Smooth muscle cell (in vitro differentiated cells): ENCODE data around the gene CCDC57. TPM values are rescaled to one million over a fixed set of nuclear protein-coding genes. Genes with fewer than 3 reads are reported as not detected.

ENCODE experiments used
- DNase-seq: peaks from one replicate; lab custom pipeline; 2025; ENCODE audit not compliant: unreplicated experiment; lab: John Stamatoyannopoulos, UW
- H2AFZ ChIP-seq: fragments of 200-600 bp; sonication (generic); 2 replicates; pipeline ENCODE4 v1.6.0; 2016; ENCODE audit warnings: antibody characterized with exemption, low read depth, mild to moderate bottlenecking
- H3F3A ChIP-seq: fragments of 200-600 bp; sonication (generic); 2 replicates; pipeline ENCODE4 v1.6.0; 2017; ENCODE audit warnings: antibody characterized with exemption, low read depth
- H3K27ac ChIP-seq: fragments of 200-600 bp; sonication (generic); 2 replicates; pipeline ENCODE4 v1.5.1; 2016; ENCODE audit warnings: low read depth, mild to moderate bottlenecking
- H3K27me3 ChIP-seq: fragments of 200-600 bp; sonication (generic); 2 replicates; pipeline ENCODE4 v1.6.1; 2016; ENCODE audit warnings: low read depth, mild to moderate bottlenecking
- H3K36me3 ChIP-seq: fragments of 200-600 bp; sonication (generic); 2 replicates; pipeline ENCODE4 v1.5.1; 2016; ENCODE audit warnings: low read depth
- H3K4me1 ChIP-seq: fragments of 200-600 bp; sonication (generic); 2 replicates; pipeline ENCODE4 v1.5.1; 2016; ENCODE audit warnings: low read depth
- H3K4me2 ChIP-seq: fragments of 200-600 bp; sonication (generic); 2 replicates; pipeline ENCODE4 v1.6.0; 2016; ENCODE audit warnings: mild to moderate bottlenecking
- H3K4me3 ChIP-seq: fragments of 200-600 bp; sonication (generic); 2 replicates; pipeline ENCODE4 v1.5.1; 2016; ENCODE audit warnings: mild to moderate bottlenecking
- H3K79me2 ChIP-seq: fragments of 200-600 bp; sonication (generic); 2 replicates; pipeline ENCODE4 v1.6.0; 2016; ENCODE audit warnings: low read depth, mild to moderate bottlenecking
- H3K9ac ChIP-seq: fragments of 200-600 bp; sonication (generic); 2 replicates; pipeline ENCODE4 v1.6.0; 2016; ENCODE audit warnings: low read depth
- H3K9me3 ChIP-seq: fragments of 200-600 bp; sonication (generic); replicated peaks from 2 replicates; pipeline ENCODE4 v1.5.1; 2016; ENCODE audit warnings: low read depth
- H4K20me1 ChIP-seq: fragments of 200-600 bp; sonication (generic); 2 replicates; pipeline ENCODE4 v1.6.0; 2016; ENCODE audit warnings: low read depth
- CTCF ChIP-seq: fragments of 200-600 bp; sonication (generic); IDR thresholded peaks from 2 replicates; pipeline ENCODE4 v1.5.1; 2017; ENCODE audit warnings: borderline replicate concordance, mild to moderate bottlenecking, antibody characterized with exemption; ENCODE audit not compliant: insufficient read depth, poor library complexity, severe bottlenecking
- WGBS: methylation state at CpG from one replicate; pipeline ENCODE4 v1.1.7; 2016; ENCODE audit warnings: low lambda C conversion rate; 5-methylcytosine and 5-hydroxymethylcytosine counted together
- polyA plus RNA-seq: library from polyadenylated mRNA; unstranded; fragments of >200 nt; fragmentation: Nextera tagmentation; extraction: Ambion mirVana; gene quantifications from 2 replicates; pipeline ENCODE4 v1.2.1, GENCODE V29; 2016
- total RNA-seq: library from RNA; depleted of rRNA; stranded (reverse); fragments of >200 nt; gene quantifications from 2 replicates; pipeline ENCODE4 v1.2.3, GENCODE V29; 2014

Gene CCDC57
- total and polyA plus RNA-seq, 2 experiments from 2014 or later: 18.3 to 23.1 TPM

GRCh38 chr17:82124101-82124500 lies 88.5 kb downstream of the CCDC57 start:
- Histone ChIP-seq H3K9ac (no peak overlapping the region), H3K9me3 (no peaks in the 10 kb centered on the region), H3K27ac (no peak overlapping the region), H3K27me3 (no peaks in the 10 kb centered on the region), H2AFZ (no peak overlapping the region), H3K4me3 (no peak overlapping the region), H3F3A (peaks cover 16% of the 10 kb centered on the region), H3K4me1 (peaks cover 5% of the 10 kb centered on the region), H3K4me2 (no peak overlapping the region), H4K20me1 (peaks cover 17% of the 10 kb centered on the region), H3K79me2 (no peaks in the 10 kb centered on the region), H3K36me3 (no peaks in the 10 kb centered on the region)
- 94% methylated on average over 4 of the region's 4 CpGs for WGBS
- no peak for DNase-seq
- no peak for TF ChIP-seq CTCF

- peak overlapping the region; percentile 74 for H3K27ac ChIP-seq
- peaks cover 16% of the 10 kb centered on the region for H3F3A ChIP-seq
- no peaks in the 10 kb centered on the region for H3K9me3 ChIP-seq
- no peak for DNase-seq
- H3K27me3 ChIP-seq: no peaks in the 10 kb centered on the region
- H3K4me1 ChIP-seq: peaks cover 15% of the 10 kb centered on the region
- no peaks in the 10 kb centered on the region for H3K36me3 ChIP-seq
- no peaks in the 10 kb centered on the region for H3K79me2 ChIP-seq
- H3K9ac ChIP-seq: no peak overlapping the region
- no peak overlapping the region for H2AFZ ChIP-seq
- H4K20me1 ChIP-seq: peaks cover 17% of the 10 kb centered on the region
- H3K4me2 ChIP-seq: peak overlapping the region; percentile 50
- H3K4me3 ChIP-seq: no peak overlapping the region
- WGBS: 51% methylated on average over 30 of the region's 32 CpGs
- no peak for TF ChIP-seq CTCF
Measured at GRCh38 chr17:82121660-82122629, 90.7 kb downstream of the CCDC57 start.

GRCh38 chr17:82121246-82121645 lies 91.4 kb downstream of the CCDC57 start:
- Histone ChIP-seq H3F3A (peaks cover 16% of the 10 kb centered on the region), H3K4me2 (peak overlapping the region; percentile 50), H3K9me3 (no peaks in the 10 kb centered on the region), H3K79me2 (no peaks in the 10 kb centered on the region), H3K27me3 (no peaks in the 10 kb centered on the region), H3K4me3 (no peak overlapping the region), H2AFZ (no peak overlapping the region), H3K4me1 (peaks cover 15% of the 10 kb centered on the region), H3K27ac (peak overlapping the region; percentile 74), H3K36me3 (no peaks in the 10 kb centered on the region), H4K20me1 (peaks cover 23% of the 10 kb centered on the region), H3K9ac (no peak overlapping the region)
- no peak for DNase-seq
- TF ChIP-seq CTCF: no peak
- 65% methylated on average over 4 of the region's 4 CpGs for WGBS

- H3K4me1 ChIP-seq: peaks cover 15% of the 10 kb centered on the region
- peak overlapping the region; percentile 59 for H3K4me2 ChIP-seq
- WGBS: 59% methylated on average over 12 of the region's 12 CpGs
- H3K9ac ChIP-seq: no peak overlapping the region
- H3K4me3 ChIP-seq: no peak overlapping the region
- H3K9me3 ChIP-seq: no peaks in the 10 kb centered on the region
- no peak for DNase-seq
- peaks cover 28% of the 10 kb centered on the region for H4K20me1 ChIP-seq
- H2AFZ ChIP-seq: no peak overlapping the region
- no peaks in the 10 kb centered on the region for H3K27me3 ChIP-seq
- H3K79me2 ChIP-seq: no peaks in the 10 kb centered on the region
- no peak for TF ChIP-seq CTCF
- peaks cover 16% of the 10 kb centered on the region for H3F3A ChIP-seq
- no peaks in the 10 kb centered on the region for H3K36me3 ChIP-seq
- peak overlapping the region; percentile 72 for H3K27ac ChIP-seq
Measured at GRCh38 chr17:82120148-82120547, 92.5 kb downstream of the CCDC57 start.
